AG10803 (cell line): Measurements from ENCODE around the gene HCN3.

Experiments
- DNase-seq: peaks from one replicate; pipeline ENCODE4 v3.0.0; 2010; ENCODE audit warnings: low read depth
- H3K4me3 ChIP-seq: 2 replicates; pipeline ENCODE4 v1.5.1; 2011; ENCODE audit warnings: mild to moderate bottlenecking, low read length, control low read depth
- CTCF ChIP-seq: conservative IDR thresholded peaks from 2 replicates; pipeline ENCODE4 v1.5.1; 2011; ENCODE audit warnings: mild to moderate bottlenecking, low read length, control low read depth, inconsistent platforms

HCN3 gene

DNA sequence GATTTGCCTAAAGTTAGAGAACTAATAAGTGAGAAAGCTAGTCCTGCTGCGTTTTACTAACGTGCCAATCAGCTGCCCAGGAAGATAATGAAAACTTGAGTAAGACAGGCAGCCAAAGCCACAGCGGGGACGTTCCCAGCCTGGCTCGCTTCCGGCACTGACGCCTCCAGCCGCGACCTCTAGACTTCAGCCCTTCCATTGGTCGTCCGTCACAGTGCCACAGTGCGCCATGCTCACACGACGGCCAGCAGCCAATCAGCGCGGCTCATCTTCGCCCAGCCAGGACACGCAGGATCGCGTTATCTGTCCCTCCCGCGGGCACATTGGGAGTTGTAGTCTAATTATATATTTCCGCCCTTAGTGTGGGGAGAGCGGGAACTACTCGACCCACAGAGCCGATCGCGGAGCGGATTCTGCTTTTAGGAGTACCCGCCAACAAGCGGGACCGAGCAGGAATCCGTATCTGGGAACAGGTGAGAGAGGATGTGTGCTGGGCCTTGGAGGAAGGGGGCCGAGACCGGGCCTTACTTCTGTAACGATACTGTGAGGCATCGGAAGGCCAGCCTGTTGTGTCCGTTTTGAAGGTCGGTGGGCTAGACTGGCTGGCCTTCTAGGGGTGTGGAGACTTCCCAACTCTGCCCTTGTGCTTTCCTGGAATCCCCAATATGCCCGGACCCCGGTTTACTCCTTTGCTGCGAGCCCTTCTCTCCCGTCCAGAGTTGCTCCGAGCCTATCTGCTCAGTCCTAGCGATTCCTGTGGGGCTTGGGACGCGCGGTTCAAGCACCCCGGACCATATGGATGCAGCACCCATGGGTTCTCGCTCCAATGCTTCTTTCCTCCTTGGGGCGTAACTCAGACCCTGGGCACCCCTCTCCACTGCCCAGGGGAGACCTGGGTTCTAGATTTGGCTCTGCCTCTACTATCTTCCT, 31.5 kb downstream of the HCN3 start, which contains the start of gene FDPS:
TSS of gene FDPS (plus strand) at position 374 of the 930 bp plus-strand sequence. CDS start 924 bp downstream, outside the sequence.
- peak within 1 kb of the TSS; percentile 90 for H3K4me3 ChIP-seq

DNA sequence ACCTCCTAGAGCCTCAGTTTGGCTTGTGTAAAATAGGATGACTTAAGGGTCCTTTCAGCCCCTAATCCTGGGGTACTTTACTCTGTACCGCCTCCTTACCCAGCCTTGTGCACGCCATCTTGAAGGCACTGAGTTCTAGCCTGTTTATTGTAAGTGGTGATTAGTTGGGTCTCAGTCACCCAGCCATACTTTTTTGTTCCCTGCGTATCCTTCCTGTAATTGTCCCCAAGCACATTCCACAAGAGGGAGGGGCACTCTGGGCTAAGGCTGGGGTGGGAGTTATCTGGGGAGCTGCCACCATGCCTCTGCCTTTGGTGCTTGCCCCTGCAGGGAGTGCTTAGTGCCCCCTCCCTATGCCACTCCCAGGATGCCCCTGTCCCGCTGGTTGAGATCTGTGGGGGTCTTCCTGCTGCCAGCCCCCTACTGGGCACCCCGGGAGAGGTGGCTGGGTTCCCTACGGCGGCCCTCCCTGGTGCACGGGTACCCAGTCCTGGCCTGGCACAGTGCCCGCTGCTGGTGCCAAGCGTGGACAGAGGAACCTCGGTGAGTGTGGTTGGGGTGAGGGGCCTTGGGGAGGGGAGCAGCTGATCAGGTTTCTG, 32.3 kb downstream of the HCN3 start:
- no peak for DNase-seq
- H3K4me3 ChIP-seq: peak overlapping the region; percentile 90
- no peak for TF ChIP-seq CTCF

More for the DNA sequence above, 31.5 kb downstream of the HCN3 start, which contains the start of gene FDPS:
- DNase-seq: peak; percentile 99
- no peak for TF ChIP-seq CTCF

- H3K4me3 ChIP-seq: no peak overlapping the region
- TF ChIP-seq CTCF: no peak
- no peak for DNase-seq
These were observed 36.0 kb downstream of the HCN3 start for GRCh38 chr1:155313261-155313660.

DNA sequence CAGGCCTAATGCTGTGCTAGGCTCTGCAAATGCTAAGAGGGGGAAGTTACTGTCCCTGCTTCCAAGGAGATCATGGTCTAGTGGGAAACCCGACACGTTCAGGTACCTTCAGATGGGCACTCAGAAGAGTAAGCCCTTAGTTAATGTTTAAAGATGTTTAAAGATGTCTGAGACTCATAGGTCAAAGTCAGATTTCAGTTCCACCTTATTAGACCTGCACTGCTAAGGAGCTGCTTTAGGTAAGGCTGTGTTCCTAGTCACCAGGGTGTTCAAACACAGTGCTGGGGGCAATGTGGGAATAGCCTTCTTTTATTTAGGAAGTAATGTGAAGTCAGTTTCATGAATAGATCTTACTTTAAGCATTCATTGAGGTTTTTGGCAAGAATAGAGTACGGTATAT, 39.7 kb downstream of the HCN3 start:
- no peak for DNase-seq
- no peak overlapping the region for H3K4me3 ChIP-seq
- no peak for TF ChIP-seq CTCF

DNA sequence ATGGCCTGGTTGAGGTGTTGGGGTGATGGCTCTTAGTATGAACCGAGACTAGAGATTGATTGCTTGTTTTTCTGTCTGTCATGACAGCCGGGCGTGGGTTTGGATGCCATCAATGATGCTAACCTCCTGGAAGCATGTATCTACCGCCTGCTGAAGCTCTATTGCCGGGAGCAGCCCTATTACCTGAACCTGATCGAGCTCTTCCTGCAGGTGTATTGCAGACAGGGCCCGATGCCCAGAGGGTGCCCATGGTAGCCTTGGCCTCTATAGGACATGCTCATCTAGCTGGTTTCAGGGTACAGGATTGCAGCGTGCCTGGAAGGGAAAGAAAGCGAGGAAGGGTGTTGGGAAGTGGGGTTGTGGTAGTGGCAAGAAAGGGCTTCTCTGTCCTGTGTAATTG, 40.8 kb downstream of the HCN3 start:
- no peak overlapping the region for H3K4me3 ChIP-seq
- no peak for TF ChIP-seq CTCF
- DNase-seq: no peak

GRCh38 chr1:155319536-155319935, 42.3 kb downstream of the HCN3 start:
- DNase-seq: no peak
- no peak for TF ChIP-seq CTCF

More at GRCh38 chr1:155319536-155319935, 42.3 kb downstream of the HCN3 start:
- no peak overlapping the region for H3K4me3 ChIP-seq
